H1 (cell line): Measurements from ENCODE around the gene WDR31. TPM values are rescaled to one million over a fixed set of nuclear protein-coding genes. Genes with fewer than 3 reads are reported as not detected.

Experiments
- CTCF ChIA-PET: fragments of 300-600 bp; sonication (Branson Sonifier 250); formaldehyde crosslinking; loops from one replicate; lab custom pipeline; 2021; ENCODE audit not compliant: partially characterized antibody; lab: Charles Lee
- POLR2A ChIA-PET: fragments of 300-600 bp; sonication (Branson Sonifier 250); formaldehyde crosslinking; loops from one replicate; lab custom pipeline; 2021; ENCODE audit warnings: inconsistent platforms; ENCODE audit not compliant: partially characterized antibody; lab: Charles Lee
- DNase-seq, 2 experiments: peaks; one replicate each; pipeline versions ENCODE4 v3.0.0 to v3.0.0-alpha.2; 2010 to 2022; ENCODE audit warnings: low spot score in 2 of 2, low read depth in 1 of 2, mixed read lengths in 1 of 2
- FAIRE-seq: peaks from 2 replicates; lab custom pipeline; 2011; peaks lifted over from hg19 to GRCh38; lab: Jason Lieb, UNC
- H2AFZ ChIP-seq: 2 replicates; pipeline ENCODE4 v1.8.1; 2012; ENCODE audit warnings: low read length, inconsistent platforms
- H2AK5ac ChIP-seq: 2 replicates; pipeline ENCODE4 v1.6.1; 2013; ENCODE audit warnings: low read depth, low read length
- H2BK120ac ChIP-seq: replicated peaks from 2 replicates; pipeline ENCODE3; 2013; ENCODE audit warnings: low read depth, low read length, inconsistent platforms
- H2BK12ac ChIP-seq: 2 replicates; pipeline ENCODE4 v1.6.1; 2013; ENCODE audit warnings: low read depth, low read length
- H2BK15ac ChIP-seq: 2 replicates; pipeline ENCODE4 v1.6.1; 2013; ENCODE audit warnings: low read length
- H2BK20ac ChIP-seq: 2 replicates; pipeline ENCODE4 v1.6.1; 2013; ENCODE audit warnings: low read length
- H2BK5ac ChIP-seq: 2 replicates; pipeline ENCODE4 v1.6.1; 2013; ENCODE audit warnings: low read depth, low read length
- H3K14ac ChIP-seq: 2 replicates; pipeline ENCODE4 v1.6.1; 2013; ENCODE audit warnings: inconsistent platforms; ENCODE audit not compliant: insufficient read length
- H3K18ac ChIP-seq: 2 replicates; pipeline ENCODE4 v1.6.1; 2013; ENCODE audit warnings: low read length; ENCODE audit errors: extremely low read depth
- H3K23ac ChIP-seq: 2 replicates; pipeline ENCODE4 v1.6.1; 2013; ENCODE audit warnings: inconsistent platforms; ENCODE audit not compliant: insufficient read length
- H3K23me2 ChIP-seq: 2 replicates; pipeline ENCODE4 v1.6.1; 2013; ENCODE audit warnings: low read depth, low read length
- H3K27ac ChIP-seq: 2 replicates; pipeline ENCODE4 v1.6.1; 2011; ENCODE audit warnings: low read depth, low read length, inconsistent platforms
- H3K27me3 ChIP-seq, 4 experiments: replicated peaks in 1 of 4; 1 replicate in 1 of 4; 2 replicates in 3 of 4; pipeline versions ENCODE4 v1.6.1 to v1.8.1; 2011 to 2013; ENCODE audit warnings: low read length in 3 of 4, mild to moderate bottlenecking in 3 of 4, inconsistent platforms in 2 of 4, mixed read lengths in 2 of 4, moderate library complexity in 1 of 4; ENCODE audit not compliant: control insufficient read depth in 3 of 4, insufficient read depth in 3 of 4; ENCODE audit errors: extremely low read depth in 1 of 4
- H3K36me3 ChIP-seq, 4 experiments: 2 replicates each; pipeline versions ENCODE4 v1.6.1 to v1.8.1; 2011 to 2013; ENCODE audit warnings: mild to moderate bottlenecking in 4 of 4, low read length in 3 of 4, moderate library complexity in 2 of 4, control low read depth in 1 of 4, inconsistent platforms in 1 of 4; ENCODE audit not compliant: insufficient read depth in 4 of 4, control insufficient read depth in 2 of 4
- H3K4ac ChIP-seq: replicated peaks from 2 replicates; pipeline ENCODE3; 2013; ENCODE audit warnings: low read length, low read depth, mixed read lengths, inconsistent platforms; ENCODE audit not compliant: insufficient read length
- H3K4me1 ChIP-seq, 4 experiments: replicated peaks in 1 of 4; 1 replicate in 1 of 4; 2 replicates in 3 of 4; pipeline versions ENCODE4 v1.6.1 to v1.8.1; 2011 to 2013; ENCODE audit warnings: low read length in 3 of 4, inconsistent platforms in 2 of 4, mixed read lengths in 1 of 4; ENCODE audit not compliant: insufficient read depth in 4 of 4, control insufficient read depth in 3 of 4
- H3K4me2 ChIP-seq, 2 experiments: 2 replicates each; pipeline versions ENCODE4 v1.6.1 to v1.8.1; 2011 to 2013; ENCODE audit warnings: low read depth in 2 of 2, low read length in 2 of 2, control low read depth in 1 of 2, inconsistent platforms in 1 of 2, mild to moderate bottlenecking in 1 of 2; ENCODE audit not compliant: insufficient read depth in 1 of 2
- H3K4me3 ChIP-seq, 4 experiments: fragments of 200-600, 300-600 bp in 1 of 4; sonication (generic), shearing (Covaris generic), sonication (Bioruptor Twin) in 1 of 4; 2 replicates each; pipeline versions ENCODE4 v1.5.1 to v1.8.1; 2011 to 2016; ENCODE audit warnings: low read length in 4 of 4, low read depth in 3 of 4, control low read depth in 2 of 4, inconsistent platforms in 2 of 4, mild to moderate bottlenecking in 2 of 4, mixed read lengths in 1 of 4, moderate library complexity in 1 of 4; ENCODE audit not compliant: insufficient read depth in 2 of 4; ENCODE audit errors: extremely low read depth in 1 of 4
- H3K56ac ChIP-seq: replicated peaks from 2 replicates; pipeline ENCODE3; 2013; ENCODE audit warnings: low read depth, mild to moderate bottlenecking, mixed read lengths, low read length, inconsistent platforms; ENCODE audit not compliant: insufficient read length
- H3K79me1 ChIP-seq: 2 replicates; pipeline ENCODE4 v1.6.1; 2013; ENCODE audit warnings: low read depth, low read length, control low read depth
- H3K79me2 ChIP-seq, 2 experiments: 2 replicates each; pipeline versions ENCODE4 v1.6.1 to v1.8.1; 2012 to 2013; ENCODE audit warnings: low read length in 2 of 2, mild to moderate bottlenecking in 2 of 2, inconsistent platforms in 1 of 2; ENCODE audit not compliant: insufficient read depth in 2 of 2, control insufficient read depth in 1 of 2
- H3K9ac ChIP-seq, 4 experiments: replicated peaks in 1 of 4; 1 replicate in 1 of 4; 2 replicates in 3 of 4; pipeline versions ENCODE4 v1.6.1 to v1.8.1; 2011 to 2013; ENCODE audit warnings: low read depth in 3 of 4, low read length in 3 of 4, control low read depth in 2 of 4, mild to moderate bottlenecking in 2 of 4, moderate library complexity in 2 of 4, inconsistent platforms in 1 of 4; ENCODE audit errors: extremely low read depth in 1 of 4
- H3K9me3 ChIP-seq, 2 experiments: 2 replicates each; pipeline versions ENCODE4 v1.6.1 to v1.8.1; 2012 to 2013; ENCODE audit warnings: mild to moderate bottlenecking in 2 of 2, moderate library complexity in 2 of 2, control low read depth in 1 of 2, inconsistent platforms in 1 of 2, low read depth in 1 of 2, low read length in 1 of 2, mixed read lengths in 1 of 2; ENCODE audit not compliant: insufficient read depth in 2 of 2
- H4K20me1 ChIP-seq, 2 experiments: replicated peaks in 1 of 2; 2 replicates each; pipeline versions ENCODE3 to v1.8.1; 2011 to 2013; ENCODE audit warnings: inconsistent platforms in 2 of 2, low read length in 2 of 2, mild to moderate bottlenecking in 1 of 2; ENCODE audit not compliant: insufficient read depth in 2 of 2, control insufficient read depth in 1 of 2
- H4K5ac ChIP-seq: 2 replicates; pipeline ENCODE4 v1.6.1; 2013; ENCODE audit warnings: low read length, low read depth, mixed read lengths, inconsistent platforms; ENCODE audit not compliant: insufficient read length
- H4K8ac ChIP-seq: 2 replicates; pipeline ENCODE4 v1.8.0; 2013; ENCODE audit warnings: mild to moderate bottlenecking, moderate library complexity, low read length, inconsistent platforms; ENCODE audit not compliant: insufficient read depth; ENCODE audit errors: extremely low read depth
- H4K91ac ChIP-seq: replicated peaks from 2 replicates; pipeline ENCODE3; 2013; ENCODE audit warnings: low read length, mixed read lengths, inconsistent platforms; ENCODE audit not compliant: insufficient read length
- CEBPB ChIP-seq: IDR thresholded peaks from 2 replicates; pipeline ENCODE4 v1.6.1; 2012; ENCODE audit warnings: low read depth, low read length
- CTBP2 ChIP-seq: IDR thresholded peaks from 2 replicates; pipeline ENCODE4 v1.7.0; 2011; ENCODE audit warnings: borderline replicate concordance, mild to moderate bottlenecking, moderate library complexity, mixed read lengths, low read length; ENCODE audit not compliant: insufficient read depth, insufficient read length
- GABPA ChIP-seq: IDR thresholded peaks from 2 replicates; pipeline ENCODE4 v1.6.1; 2011; ENCODE audit warnings: mild to moderate bottlenecking, low read length, moderate library complexity, borderline replicate concordance; ENCODE audit not compliant: insufficient read depth
- RAD21 ChIP-seq, 2 experiments: IDR thresholded peaks in 1 of 2; conservative IDR thresholded peaks in 1 of 2; 2 replicates each; pipeline ENCODE4 v1.6.1; 2011; ENCODE audit warnings: low read depth in 2 of 2, low read length in 2 of 2, improper control_type of control experiment in 1 of 2, inconsistent platforms in 1 of 2, mild to moderate bottlenecking in 1 of 2, moderate library complexity in 1 of 2
- WGBS, 2 experiments: shearing (Covaris generic) in 1 of 2; methylation state at CpG; one replicate each; pipeline versions ENCODE4 v1.1.6 to v1.1.7; 2013 to 2015; ENCODE audit warnings: low lambda C conversion rate in 2 of 2, mixed read lengths in 2 of 2, inconsistent platforms in 1 of 2, low coverage in 1 of 2, missing lambda C conversion rate in 1 of 2; ENCODE audit not compliant: insufficient replicate concordance in 2 of 2, insufficient coverage in 1 of 2, insufficient read length in 1 of 2; ENCODE audit errors: extremely low coverage in 1 of 2, missing lambda C conversion rate in 1 of 2; 5-methylcytosine and 5-hydroxymethylcytosine counted together
- polyA plus RNA-seq, 7 experiments: library from polyadenylated mRNA; depleted of rRNA in 3 of 7; stranded (reverse) in 5 of 7; unstranded in 2 of 7; fragments of >200 nt in 5 of 7; fragments of 200-250 nt in 2 of 7; gene quantifications; 1 replicate in 5 of 7; 2 replicates in 1 of 7; 4 replicates in 1 of 7; pipeline versions ENCODE4 v1.2.1 to v1.2.3, GENCODE V29; 2011 to 2013; ENCODE audit warnings: missing spikeins in 2 of 7, mixed read lengths in 2 of 7
- total RNA-seq: library from RNA; stranded (reverse); fragmentation: NEBNext Ultra II Directional; extraction: Animal tissue kit (Norgen Biotek cat#: 25700); gene quantifications from 2 replicates; pipeline ENCODE4 v1.2.1, GENCODE V29; 2021

The WDR31 gene
- total and polyA plus RNA-seq, 2 of the 8 experiments (the other 6 are each of a cell fraction or from before 2014, with no cell fraction given) = 0.27 to 0.28 TPM

- Histone ChIP-seq H3K79me1 (no peaks in the 10 kb centered on the region), H2AK5ac (no peak overlapping the region)
- POLR2A ChIA-PET = no interaction called here
Observed at GRCh38 chr9:113389451-113389850, 49.4 kb upstream of the WDR31 start.

More at GRCh38 chr9:113389451-113389850, 49.4 kb upstream of the WDR31 start:
- no peak overlapping the region for H3K18ac ChIP-seq
- no peak overlapping the region for H3K14ac ChIP-seq
- no peak for DNase-seq
- no peak for FAIRE-seq
- no peaks in the 10 kb centered on the region for H3K27me3 ChIP-seq
- no peaks in the 10 kb centered on the region for H3K79me2 ChIP-seq
- no peak overlapping the region for H2BK5ac ChIP-seq
- H3K27ac ChIP-seq = no peak overlapping the region
- H3K23ac ChIP-seq = no peak overlapping the region
- no peak overlapping the region for H2BK120ac ChIP-seq
- no peak overlapping the region for H2BK20ac ChIP-seq
- H3K23me2 ChIP-seq = no peaks in the 10 kb centered on the region
- 95% methylated on average over 11 of the region's 11 CpGs; no CpG with 5 or more reads in 1 of the 2 experiments for WGBS, 2 experiments
- H2BK12ac ChIP-seq = no peak overlapping the region
- no peak overlapping the region for H3K9ac ChIP-seq
- no peak overlapping the region for H2AFZ ChIP-seq
- H3K9me3 ChIP-seq = no peaks in the 10 kb centered on the region
- H4K20me1 ChIP-seq = peaks cover 0 to 2% of the 10 kb centered on the region in 2 experiments
- H2BK15ac ChIP-seq = no peak overlapping the region
- H3K4me3 ChIP-seq = no peak overlapping the region
- CTCF ChIA-PET = interaction anchor here (0.6 to 1.6 kb wide), 3 partner anchors 9 to 13 kb away, joined by 3 read pairs; no protein-coding TSS in a partner anchor
- H3K56ac ChIP-seq = no peak overlapping the region
- H4K8ac ChIP-seq = no peak overlapping the region
- no peak overlapping the region for H3K4ac ChIP-seq
- peaks cover 0 to 12% (median 5%) of the 10 kb centered on the region in 4 experiments; a peak in 5 of 8 replicates for H3K36me3 ChIP-seq
- no peak overlapping the region for H4K91ac ChIP-seq
- TF ChIP-seq CEBPB (no peak), GABPA (no peak), CTBP2 (no peak), RAD21 (IDR thresholded peaks at IDR 0.05 in 1 of 2, conservative IDR thresholded peaks at IDR 0.05 in 1 of 2; ENCODE audit: low read depth in 2 of 2, low read length in 2 of 2) (no peak)
- no peak overlapping the region for H4K5ac ChIP-seq
- no peaks in the 10 kb centered on the region for H3K4me1 ChIP-seq
- H3K4me2 ChIP-seq = no peak overlapping the region
